Stimulated activated CD4-positive, alpha-beta T cell treated with anti-CD3 and anti-CD28 coated beads, Interleukin-12 subunit alpha, Interleukin-12 subunit beta, amount 100 ng/mL, for 24 hours (primary cell): ENCODE measurements around the gene OR3A3.
"Not testable (repeated sequence)": the region's sequence is repeated elsewhere in the genome, so short reads cannot be mapped to it uniquely, and the experiment has no call there.

Experiments used
- DNase-seq, 2 experiments: peaks; one replicate each; pipeline ENCODE4 v3.0.0-alpha.2; 2020; ENCODE audit warnings: low read depth in 2 of 2

Gene OR3A3

DNA sequence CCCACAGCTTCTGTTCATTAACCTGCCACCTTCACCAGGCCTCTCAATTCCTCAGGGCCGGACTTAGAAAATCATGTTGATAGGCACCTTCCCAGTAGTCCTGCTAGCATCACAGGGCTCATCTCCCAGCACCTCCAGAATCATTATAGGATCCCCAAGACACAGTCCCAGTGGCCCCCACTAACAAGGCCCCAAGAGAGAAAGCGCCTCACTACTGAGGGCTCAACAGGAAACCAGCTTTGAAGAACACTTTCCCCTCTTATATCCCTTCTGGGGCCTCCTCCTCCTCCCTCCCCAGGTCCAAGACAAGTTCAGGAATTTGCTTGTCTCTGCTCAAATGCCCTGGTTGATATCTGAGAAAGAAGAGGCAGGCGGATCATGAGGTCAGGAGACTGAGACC is at the start of gene OR3A3:
TSS of gene OR3A3 (plus strand) at position 301 of the 400 bp plus-strand sequence.
- no peak for DNase-seq

- DNase-seq, result not testable (repeated sequence)
Measured at GRCh38 chr17:3371167-3371566, 40.0 kb upstream of the OR3A3 start.

- no peak for DNase-seq
Measured at GRCh38 chr17:3378321-3378720, 32.8 kb upstream of the OR3A3 start.

GRCh38 chr17:3381957-3382356 is 29.2 kb upstream of the OR3A3 start:
- DNase-seq, result no peak

DNA sequence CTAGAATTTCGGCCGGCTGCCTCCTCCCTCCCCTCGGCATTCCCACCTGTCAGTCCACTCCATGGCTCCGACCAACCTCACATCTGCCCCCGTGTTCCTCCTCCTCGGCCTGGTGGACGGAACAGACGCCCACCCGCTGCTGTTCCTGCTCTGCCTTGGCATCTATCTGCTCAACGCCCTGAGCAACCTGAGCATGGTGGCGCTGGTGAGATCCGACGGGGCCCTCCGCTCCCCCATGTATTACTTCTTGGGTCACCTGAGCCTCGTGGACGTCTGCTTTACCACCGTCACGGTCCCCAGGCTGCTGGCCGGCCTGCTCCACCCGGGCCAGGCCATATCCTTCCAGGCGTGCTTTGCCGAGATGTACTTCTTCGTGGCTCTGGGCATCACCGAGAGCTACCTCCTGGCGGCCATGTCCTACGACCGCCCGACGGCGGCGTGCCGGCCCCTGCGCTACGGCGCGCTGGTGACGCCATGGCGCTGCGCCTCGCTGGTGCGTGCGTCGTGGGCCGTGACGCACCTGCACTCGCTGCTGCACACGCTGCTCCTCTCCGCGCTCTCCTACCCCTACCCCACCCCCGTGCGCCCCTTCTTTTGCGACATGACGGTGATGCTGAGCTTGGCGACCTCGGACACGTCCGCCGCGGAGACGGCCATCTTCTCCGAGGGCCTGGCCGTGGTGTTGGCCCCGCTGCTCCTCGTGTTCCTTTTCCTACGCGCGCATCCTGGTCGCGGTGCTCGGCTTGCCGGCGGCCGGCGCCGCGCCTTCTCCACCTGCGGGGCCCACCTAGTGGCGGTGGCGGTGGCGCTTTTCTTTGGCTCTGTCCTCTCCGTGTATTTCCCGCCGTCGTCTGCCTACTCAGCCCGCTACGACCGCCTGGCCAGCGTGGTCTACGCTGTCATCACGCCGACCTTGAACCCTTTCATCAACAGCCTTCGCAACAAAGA is 25.0 kb upstream of the OR3A3 start, which contains the start of gene OR3A2:
TSS of gene OR3A2 (minus strand) at position 440 of the 948 bp plus-strand sequence.
- peak in 1 of 2 experiments; percentile 9 for DNase-seq

DNA sequence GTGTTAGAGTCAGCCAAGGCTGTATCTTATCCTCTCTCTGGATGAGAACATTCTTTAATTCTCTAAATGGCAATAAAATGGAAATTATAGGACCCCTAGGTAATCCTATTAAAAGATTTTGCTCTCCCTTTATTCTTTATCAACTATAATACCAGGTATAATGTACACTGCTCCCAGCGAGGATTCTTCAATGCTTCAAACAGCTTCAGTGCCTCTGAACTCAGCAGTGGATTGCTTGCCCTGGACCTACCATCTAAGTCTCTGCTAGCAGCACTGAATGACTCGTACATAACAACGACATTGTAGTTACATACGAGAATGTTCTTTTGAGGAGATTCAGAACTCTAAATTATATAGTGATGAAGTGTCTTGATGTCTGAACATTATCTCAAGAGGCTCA is 21.4 kb upstream of the OR3A3 start:
- no peak for DNase-seq

GRCh38 chr17:3397801-3398200 is 13.4 kb upstream of the OR3A3 start:
- not testable (repeated sequence) for DNase-seq

- DNase-seq, result no peak
Measured at GRCh38 chr17:3398310-3398709, 12.9 kb upstream of the OR3A3 start, which contains the start of gene OR1E1. TSS of gene OR1E1 (minus strand) at chr17:3398410. CDS start at chr17:3398410, 0 bp downstream.

- no peak for DNase-seq
Measured at GRCh38 chr17:3400055-3400454, 11.1 kb upstream of the OR3A3 start.

- DNase-seq, result no peak
Measured at GRCh38 chr17:3401786-3402185, 9.4 kb upstream of the OR3A3 start.

DNA sequence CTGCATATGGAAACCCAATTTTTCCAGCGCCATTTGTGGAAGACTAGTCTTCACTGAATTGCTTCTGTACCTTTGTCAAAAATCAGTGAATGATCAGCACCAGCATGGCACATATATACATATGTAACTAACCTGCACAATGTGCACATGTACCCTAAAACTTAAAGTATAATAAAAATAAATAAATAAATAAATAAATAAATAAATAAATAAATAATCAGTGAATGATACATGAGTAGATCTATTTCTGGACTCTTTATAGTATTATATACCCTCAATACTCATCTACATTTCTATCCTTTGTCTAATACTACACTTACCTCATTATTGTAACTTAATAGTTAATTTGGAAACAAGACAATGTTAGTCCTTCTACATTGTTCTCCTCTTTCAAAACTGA is 7.3 kb upstream of the OR3A3 start:
- DNase-seq, result not testable (repeated sequence)

GRCh38 chr17:3412216-3412615 is 1.0 kb downstream of the OR3A3 start:
- DNase-seq, result not testable (repeated sequence)

DNA sequence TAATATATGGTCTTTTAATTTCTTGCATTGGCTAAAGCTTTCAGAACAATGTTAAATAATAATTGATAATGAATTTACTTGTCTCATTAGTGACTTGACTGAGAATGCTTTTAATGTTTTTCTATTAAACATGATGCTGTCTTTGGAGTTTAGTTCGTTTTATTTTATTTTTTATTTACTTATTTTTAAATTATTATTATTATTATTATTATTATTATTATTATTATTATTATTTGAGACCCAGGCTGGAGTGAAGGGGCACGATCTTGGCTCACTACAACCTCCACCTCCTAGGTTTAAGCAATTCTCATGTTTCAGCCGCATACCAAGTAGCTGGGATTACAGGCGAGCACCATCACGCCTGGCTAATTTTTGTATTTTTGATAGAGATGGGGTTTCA is 4.4 kb downstream of the OR3A3 start:
- no peak for DNase-seq

DNA sequence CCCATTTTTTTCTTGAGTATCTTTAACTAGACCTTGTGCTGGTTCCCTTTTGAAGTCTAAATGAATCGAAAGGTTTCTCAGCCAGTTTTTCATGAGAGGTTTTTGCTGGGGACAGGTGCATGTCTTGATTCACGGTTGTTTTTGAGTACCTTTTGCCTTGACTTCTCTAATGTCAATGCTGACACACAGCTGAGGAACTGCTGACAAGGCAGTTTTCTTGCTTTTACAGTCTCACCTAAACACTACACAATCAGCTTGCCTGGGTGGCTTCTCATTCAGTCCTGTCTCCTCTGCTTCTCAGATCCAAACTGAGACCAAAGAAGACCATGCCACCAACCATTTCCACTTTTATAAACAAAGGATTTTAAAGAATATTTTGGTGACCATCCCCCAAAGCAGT is 7.1 kb downstream of the OR3A3 start:
- no peak for DNase-seq

GRCh38 chr17:3433215-3433614 is 22.0 kb downstream of the OR3A3 start:
- peak in 1 of 2 experiments; percentile 0 for DNase-seq

GRCh38 chr17:3433741-3434140 is 22.6 kb downstream of the OR3A3 start, which contains the start of gene OR1E2:
TSS of gene OR1E2 (minus strand) at chr17:3433841. CDS start at chr17:3433841, 0 bp downstream.
- DNase-seq, result no peak

- no peak for DNase-seq
Measured at GRCh38 chr17:3438368-3438767, 27.2 kb downstream of the OR3A3 start.

GRCh38 chr17:3440451-3440850 is 29.3 kb downstream of the OR3A3 start:
- DNase-seq, result no peak

GRCh38 chr17:3447625-3448024 is 36.5 kb downstream of the OR3A3 start:
- no peak for DNase-seq

DNA sequence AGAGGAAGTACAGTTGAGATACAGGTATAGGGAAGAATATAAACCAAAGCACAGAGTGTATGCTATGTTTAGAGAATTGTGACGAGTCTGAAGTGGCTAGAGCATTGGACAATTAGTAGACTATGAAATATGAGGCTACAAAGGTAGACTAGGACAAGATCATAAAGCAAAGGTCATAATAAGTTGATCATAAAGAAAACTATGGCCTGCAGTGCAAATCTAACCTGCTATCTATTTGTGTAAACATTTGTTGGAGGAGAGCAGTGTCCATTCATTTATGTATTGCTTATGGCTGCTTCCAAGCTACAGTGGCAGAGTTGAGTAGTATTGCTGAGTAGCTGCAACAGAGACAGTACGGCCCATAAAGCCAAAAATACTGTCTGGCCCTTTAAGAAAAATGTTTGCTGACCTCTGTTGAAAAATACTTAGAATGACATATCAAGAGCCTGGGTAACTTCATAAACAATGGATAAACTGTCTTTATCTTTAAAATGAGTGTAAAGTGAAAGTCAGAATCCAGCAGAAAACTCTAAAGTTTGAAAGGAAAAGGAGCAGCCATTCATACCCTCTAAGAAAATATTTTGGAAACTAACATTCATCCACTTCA is 37.0 kb downstream of the OR3A3 start:
- no peak for DNase-seq

- not testable (repeated sequence) for DNase-seq
Measured at GRCh38 chr17:3466355-3466754, 55.2 kb downstream of the OR3A3 start.

DNA sequence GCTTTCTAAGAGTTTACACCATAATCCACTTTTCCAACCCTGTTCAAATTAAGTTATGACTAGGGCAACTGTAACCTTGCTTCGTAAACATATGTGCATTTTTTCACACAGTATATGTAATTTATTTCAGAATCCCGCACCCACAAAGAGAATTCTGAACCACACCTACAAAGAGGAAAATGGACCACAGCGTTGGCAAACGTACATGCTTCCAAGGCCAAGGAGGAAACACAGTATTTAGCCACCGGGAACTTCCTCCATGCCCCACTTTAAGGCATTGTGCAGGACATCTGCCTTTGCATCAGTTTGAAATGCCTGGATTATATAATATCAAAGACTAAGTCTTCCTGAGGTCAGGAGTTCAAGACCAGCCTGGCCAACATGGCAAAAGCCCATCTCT is 58.4 kb downstream of the OR3A3 start:
- no peak for DNase-seq

DNA sequence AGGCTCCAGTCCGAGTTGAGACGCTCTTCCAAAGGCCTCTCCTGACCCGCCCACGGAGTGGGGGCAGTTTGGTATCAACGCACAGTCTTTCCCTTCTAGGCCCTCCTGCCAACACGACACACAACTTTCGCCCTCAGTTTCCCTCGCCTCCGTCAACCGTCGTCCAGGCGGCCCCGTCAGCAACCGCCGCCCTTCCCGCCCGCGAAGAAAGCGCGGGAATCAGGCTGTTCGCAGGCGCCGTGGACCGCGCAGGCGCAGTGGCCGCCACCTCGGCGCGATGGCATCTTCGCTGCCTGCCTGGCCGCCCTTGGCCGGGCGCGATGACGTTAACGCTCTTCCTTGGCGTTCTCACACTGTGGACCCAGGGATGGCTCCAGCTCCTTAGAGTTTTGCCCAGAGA is 60.4 kb downstream of the OR3A3 start, which contains the start of gene SPATA22:
TSS of gene SPATA22 (minus strand) at position 221 of the 400 bp plus-strand sequence. CDS start 2,494 bp downstream, outside the sequence.
- no peak for DNase-seq
